ENCODE data around the gene KRT84. TPM values are rescaled to one million over a fixed set of nuclear protein-coding genes. Genes with fewer than 3 reads are reported as not detected.
"Not testable (repeated sequence)": the region's sequence is repeated elsewhere in the genome, so short reads cannot be mapped to it uniquely, and the experiment has no call there.

Gene KRT84
- total RNA-seq, 1 donor from 2014 or later = not detected

DNA sequence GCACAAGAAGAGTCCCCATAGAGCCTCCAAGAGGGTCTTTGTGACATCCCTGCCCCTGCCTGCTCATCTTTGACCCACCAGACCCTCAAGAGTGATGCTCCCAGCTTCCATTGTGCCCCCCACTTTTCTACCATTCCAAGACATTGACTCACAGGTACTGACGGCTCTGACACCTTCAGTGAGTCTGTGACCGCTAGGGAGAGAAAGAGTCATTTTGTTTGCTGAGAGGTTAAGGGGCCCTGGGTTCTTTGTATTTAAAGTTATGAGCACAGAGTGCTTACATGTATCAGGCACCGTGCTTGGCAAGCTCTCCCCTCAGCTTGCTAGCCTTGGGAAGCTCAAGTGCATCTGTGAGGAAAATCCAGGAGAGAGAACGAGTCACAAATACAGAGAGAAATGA lies 27.8 kb upstream of the KRT84 start:
- no peak for DNase-seq (ENCODE audit: low read depth, low spot score)

DNA sequence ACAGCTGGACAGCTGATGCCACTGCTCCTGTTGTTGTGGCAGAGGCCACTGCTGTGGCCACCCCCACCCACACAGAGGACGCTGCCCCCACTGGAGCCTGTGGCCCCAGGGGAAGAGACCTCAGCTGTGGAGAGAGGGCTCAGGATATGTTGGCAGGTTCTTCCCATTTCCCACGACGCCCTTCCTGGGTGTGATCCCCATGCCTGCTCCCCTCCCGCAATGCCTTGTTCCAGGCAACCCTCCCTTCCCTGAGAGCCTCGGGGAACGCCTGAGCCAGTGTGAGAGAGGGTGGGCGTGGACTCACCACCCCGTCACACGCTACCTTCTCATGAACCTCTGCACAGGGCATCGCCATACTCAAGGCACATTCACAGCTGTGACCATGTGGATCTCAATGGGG lies 26.4 kb upstream of the KRT84 start:
- no peak for DNase-seq (ENCODE audit: low read depth, low spot score)

DNA sequence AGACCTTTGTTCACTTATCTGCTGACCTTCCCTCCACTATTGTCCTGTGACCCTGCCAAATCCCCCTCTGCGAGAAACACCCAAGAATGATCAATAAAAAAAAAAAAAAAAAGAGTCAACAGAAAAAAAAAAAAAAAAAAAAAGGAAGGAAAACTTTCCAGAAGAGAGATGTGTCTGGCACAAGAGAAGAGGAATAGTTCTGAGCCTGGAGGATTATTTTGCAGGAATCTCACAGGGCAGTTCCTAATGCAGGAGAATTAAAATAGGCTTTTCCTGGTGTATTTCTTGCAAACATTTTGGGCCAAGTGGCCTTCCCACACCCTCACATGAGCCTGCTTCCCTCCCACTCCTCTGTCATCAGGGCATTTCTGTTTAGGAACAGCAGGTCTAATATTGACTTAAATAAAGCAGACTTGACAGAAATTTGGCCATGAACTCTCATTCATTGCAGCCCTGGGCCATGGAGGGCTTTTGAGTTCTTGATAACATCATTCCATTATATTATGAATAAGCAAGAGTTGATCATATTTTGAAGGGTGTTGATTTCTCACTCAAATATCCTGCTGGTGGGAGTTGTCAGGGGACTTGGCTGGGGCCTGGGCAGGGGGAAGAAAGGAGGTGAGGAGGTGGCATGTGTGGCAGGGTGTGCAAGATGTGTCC lies 25.3 kb upstream of the KRT84 start:
- DNase-seq (ENCODE audit: low read depth, low spot score) = not testable (repeated sequence)

DNA sequence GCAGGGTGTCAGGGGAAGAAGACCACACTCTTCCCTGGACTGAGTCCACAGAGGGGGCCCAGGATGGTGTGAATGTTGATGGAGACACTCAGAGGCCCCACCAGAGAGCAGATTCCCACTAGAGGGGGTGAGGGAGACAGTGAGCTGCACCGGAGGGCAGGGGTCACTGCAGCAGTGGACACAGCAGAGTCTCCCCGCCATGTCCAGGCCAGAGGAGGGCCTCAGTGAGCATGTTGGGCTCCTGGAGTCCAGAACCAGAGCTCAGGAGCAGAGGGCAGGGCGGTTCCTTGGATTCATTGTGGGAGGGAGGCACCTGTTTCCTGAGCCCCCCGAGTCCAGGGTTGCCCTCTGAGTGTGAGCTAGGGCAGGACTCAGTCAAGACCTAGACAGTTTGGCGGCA lies 22.5 kb upstream of the KRT84 start:
- DNase-seq (ENCODE audit: low read depth, low spot score) = no peak

DNA sequence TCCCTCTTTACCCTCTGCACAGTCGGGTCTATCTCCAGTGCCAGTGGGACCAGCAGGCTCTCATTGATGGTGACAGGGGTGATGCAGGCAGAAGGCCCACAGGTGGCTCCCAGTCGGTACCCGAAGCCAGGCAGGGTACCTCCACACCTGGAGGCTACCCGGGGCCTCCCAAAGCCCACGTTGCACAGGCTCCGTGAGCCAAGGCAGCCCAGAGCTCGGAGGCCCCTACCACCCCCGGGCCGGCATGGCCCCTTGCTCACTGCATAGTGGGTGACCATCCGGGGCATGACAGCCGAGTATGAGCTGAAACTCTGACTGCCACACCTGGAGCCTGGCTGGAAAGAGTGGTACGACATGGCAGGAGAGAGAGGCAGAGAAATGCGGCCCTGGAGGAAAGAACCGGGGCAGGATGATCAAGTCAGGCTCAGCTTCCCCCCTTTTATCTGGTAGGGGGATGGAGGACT lies 20.5 kb upstream of the KRT84 start, which contains the start of gene KRT82:
Gene KRT82 (minus strand): TSS at position 414 of the 464 bp plus-strand sequence. CDS start 58 bp downstream, at position 356.
- DNase-seq (ENCODE audit: low read depth, low spot score) = no peak

DNA sequence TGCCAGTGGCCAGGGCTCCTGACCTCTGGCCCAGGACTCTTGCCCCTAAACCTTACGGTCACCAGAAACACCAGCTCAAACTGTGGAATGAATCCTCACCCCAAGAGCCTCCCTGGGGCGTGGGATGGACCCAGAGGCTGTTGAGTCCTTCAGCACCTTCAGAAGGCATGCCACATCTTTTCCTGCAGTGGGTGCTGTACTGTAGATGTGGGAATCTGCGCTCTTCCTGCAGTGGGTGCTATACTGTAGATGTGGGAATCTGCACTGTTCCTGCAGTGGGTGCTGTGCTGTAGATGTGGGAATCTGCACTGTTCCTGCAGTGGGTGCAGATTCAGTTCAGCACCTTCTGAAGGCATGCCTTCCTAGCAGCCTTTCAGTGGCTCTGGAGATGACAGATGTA lies 19.5 kb upstream of the KRT84 start:
- DNase-seq (ENCODE audit: low read depth, low spot score) = no peak

DNA sequence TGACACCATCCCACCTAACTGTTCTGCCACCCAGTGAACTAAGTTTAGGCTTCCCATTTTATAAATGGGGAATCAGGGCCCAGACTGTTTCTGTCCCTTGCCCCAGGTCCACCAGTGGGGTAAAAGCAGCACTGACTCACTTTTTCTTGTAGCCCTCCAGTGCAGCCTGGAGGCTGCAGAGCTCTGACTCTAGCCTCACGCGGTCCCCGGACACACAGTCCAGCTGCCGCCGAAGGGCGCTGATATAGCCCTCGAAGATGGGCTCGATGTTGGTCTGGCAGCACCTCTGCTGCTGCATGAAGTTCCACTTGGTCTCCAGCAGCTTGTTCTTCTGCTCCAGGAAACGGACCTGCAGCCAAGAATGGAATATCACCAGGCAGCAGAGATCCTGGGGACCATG lies 18.1 kb upstream of the KRT84 start:
- DNase-seq (ENCODE audit: low read depth, low spot score) = no peak

DNA sequence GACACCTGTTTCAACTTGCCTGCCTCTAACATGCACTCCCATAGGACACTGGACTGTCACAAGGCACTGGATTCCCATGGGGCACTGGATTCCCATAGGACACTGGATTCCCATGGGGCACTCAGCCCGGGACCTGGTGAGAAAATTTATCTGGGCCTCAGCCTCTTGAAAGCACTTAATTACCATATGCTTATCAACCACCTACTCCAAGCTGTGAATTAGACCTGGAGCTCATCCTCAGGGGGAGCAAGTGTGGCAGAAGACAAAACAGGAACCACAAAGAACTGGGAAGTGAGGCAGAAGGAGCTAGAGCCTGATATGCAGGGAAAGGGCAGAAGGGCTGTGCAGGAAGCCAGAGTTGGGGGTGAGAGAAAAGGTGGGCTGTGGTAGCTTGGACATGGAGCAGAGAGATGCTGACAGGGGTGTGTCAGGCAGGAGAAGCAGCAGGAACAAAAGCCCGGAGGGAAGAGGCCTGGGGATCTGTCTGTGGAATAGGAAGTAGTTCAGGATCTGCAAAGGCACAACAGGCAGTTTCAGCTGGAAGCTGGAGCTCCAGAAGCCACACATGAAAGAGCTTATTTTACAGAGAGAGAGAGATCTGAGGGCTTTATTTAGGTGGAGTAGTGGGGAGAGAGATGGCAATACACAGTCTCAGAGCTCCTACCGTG lies 17.6 kb upstream of the KRT84 start:
- DNase-seq (ENCODE audit: low read depth, low spot score) = no peak

DNA sequence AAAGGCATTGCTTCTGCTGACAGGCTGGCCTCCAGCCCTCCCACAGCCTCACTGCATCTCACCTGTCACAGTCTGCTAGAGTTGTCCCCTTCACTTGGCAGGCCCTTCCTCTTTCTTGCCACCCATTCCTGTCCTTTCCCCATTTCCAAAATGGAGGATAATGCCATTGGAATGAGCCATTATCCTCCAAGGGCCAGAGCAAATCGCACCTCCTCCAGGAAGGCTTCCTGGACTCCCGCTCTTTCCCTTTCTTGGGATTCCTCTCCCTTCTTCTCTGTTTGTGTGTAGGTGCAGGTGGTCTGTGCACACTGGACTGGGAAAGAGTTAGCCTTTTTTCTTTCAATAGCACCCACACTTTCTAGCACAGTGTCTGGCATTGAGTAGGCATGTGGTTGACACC lies 16.9 kb upstream of the KRT84 start:
- DNase-seq (ENCODE audit: low read depth, low spot score) = no peak

DNA sequence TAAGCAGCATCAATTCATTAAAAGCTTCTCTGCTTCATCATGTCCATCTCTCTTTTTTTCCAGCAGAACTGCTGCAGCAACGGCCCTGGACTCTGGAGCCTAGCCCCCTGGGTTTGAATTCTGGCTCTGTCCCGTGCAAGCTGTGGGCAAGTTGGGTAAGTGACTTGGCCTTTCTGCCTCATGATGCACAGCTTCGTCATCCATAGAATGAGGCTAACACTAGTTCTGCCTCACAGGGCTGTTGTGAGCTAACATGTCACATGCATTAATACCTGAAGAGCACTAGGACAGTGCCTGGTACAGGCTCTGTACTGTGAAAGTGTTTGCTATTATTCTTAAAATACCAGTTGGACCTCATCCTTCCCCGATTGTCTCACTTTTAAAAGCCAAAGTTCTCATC lies 16.5 kb upstream of the KRT84 start:
- no peak for DNase-seq (ENCODE audit: low read depth, low spot score)

DNA sequence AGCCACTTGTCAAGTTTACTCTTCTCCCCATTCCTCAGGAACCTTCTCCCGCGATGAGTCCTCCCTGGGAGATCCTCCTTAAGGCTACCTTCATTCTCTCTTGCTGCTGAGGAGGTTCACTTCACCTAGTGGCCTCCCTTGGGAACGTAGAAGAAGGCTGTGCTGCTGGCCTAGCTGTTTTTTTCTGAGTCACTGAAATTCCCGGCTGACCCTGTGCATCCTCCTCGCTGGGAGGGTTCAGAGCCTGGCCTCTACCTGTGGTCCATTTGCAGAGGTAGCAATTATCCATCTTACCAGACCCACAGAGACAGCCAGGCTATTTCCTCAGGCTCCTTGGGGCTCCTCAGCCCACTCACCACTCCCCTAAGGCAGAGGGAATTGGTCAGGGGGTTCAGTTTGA lies 16.1 kb upstream of the KRT84 start:
- DNase-seq (ENCODE audit: low read depth, low spot score) = no peak

DNA sequence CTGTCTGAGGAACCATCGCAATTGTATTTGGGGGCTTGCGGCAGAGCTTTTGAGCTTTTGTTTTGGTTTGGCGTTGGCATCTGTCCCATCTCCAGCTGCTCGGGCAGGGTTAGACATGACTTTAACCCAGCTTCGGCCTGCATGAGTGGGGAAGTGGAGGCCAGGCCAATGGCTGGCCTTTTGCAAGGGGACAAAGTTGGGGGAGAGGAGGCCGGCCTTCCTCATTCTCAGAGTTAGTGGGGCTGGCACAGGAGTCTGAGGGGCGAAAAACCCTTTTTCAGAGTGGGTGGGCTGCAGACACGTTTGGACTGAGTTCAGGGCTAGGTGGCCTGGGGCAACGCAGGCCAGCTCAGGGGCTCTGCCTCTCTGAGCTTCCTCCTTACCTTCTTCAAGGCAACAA lies 15.5 kb upstream of the KRT84 start:
- no peak for DNase-seq (ENCODE audit: low read depth, low spot score)

DNA sequence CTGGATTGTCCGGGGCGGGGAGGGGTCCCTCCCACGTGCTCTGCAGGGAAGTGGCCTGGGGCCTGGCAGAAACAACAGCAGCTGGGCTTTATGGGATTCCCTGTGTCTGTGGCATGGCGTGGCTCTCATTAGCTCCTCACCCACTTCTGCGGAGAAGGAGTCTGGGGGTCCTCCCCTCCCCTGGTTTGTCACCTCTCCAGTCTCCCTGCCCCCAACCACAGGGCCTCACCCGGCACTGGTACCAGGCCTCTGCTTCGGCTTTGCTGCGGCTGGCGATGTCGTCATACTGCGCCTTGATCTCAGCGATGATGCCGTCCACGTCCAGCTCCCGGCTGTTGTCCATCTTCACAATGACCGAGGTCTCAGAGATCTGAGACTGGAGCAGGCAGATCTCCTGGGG lies 14.3 kb upstream of the KRT84 start:
- no peak for DNase-seq (ENCODE audit: low read depth, low spot score)

DNA sequence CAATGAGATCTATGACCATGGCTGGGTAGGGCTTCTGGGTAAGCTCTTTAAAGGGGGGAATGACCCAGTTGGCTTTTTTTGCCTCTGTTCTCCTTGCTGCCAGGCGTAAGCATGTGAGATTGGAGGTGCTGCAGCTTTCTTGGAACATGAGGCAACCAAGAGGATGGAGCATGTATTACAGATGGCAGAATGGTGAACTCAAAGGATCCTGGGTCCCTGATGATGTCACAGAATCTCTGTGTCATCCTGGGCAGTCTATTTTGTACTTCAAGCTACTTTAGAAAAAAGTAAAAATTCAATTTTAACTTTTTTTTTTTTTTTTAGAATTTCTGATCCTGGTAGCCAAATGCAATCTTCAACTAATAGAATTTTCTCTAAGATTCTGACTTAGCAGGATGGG lies 12.7 kb upstream of the KRT84 start:
- DNase-seq (ENCODE audit: low read depth, low spot score) = no peak

DNA sequence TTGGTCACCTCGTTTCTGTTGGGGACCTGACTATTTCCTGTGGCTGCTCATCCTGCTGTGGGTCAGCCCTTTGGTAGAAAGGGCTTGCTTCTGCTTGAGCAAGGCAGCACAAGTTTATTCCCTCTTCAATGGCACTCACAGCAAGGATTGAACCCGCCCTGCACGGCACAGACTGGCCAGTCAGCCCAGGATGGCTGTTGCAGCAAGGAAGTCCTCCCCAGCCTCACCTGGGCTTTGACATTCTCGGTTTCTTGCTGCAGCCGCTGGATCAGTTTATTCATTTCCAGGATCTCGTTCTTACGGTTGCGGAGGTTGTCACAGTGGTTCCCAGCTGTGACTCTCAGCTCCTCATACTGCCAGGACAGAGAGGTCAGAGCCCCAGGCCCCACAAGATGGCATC lies 11.2 kb upstream of the KRT84 start:
- no peak for DNase-seq (ENCODE audit: low read depth, low spot score)

DNA sequence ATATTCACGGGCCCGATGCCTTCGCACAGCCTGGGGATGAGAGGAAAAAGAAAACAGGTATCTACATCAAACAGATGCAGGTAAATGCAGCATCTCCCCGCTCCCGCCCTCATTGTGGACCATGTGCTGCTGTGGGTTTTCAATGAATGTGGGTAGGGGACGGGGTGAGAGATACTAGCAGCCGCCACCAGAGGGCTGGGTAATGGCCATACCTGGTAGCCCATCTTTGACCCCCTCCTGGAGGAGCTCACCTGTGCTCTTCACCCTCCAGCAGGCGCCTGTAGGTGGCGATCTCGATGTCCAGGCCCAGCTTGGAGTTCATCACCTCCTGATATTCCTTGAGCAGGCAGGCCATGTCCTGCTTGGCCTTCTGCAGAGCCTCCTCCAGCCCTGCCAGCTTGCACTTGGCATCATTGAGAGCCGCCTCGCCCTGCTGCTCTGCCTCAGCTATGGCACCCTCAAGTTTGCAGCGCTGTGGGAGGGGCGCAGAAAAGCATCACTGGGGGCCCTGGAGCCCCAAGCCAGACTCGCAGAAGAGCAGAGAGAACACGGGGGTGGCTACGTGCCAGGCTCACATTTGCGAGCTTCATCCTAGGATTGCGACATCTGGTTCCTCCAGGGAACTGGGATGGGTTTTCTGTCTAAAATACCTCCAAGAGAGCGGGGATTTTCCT lies 10.4 kb upstream of the KRT84 start:
- no peak for DNase-seq (ENCODE audit: low read depth, low spot score)

DNA sequence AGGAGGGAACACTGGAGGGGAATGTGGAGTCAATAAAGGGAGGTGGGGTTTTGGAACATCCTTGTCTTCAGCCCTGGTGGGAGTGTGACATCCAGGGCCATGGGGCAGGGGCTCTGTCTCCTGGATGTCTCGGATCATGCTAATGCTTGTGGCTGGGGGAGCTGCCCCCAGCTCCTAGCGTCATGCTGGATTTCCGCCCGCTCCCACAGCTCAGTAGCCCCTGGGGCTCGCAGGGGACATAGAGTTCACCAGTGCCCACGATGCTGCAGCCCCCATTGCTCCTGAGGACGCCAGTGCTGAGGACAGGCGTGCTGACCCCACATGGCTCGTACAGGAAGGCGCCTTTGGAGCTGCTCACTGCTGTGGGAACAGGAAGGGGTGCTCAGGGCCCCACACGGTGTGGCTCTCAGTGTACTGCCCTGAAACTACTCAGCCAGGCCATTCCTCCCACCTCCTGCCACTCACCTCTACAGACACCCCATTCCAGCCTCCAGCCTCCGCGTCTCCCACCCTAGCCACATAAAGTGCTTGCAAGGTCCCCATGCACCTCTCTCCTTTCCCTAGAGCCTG lies 9.5 kb upstream of the KRT84 start:
- DNase-seq (ENCODE audit: low read depth, low spot score) = no peak

DNA sequence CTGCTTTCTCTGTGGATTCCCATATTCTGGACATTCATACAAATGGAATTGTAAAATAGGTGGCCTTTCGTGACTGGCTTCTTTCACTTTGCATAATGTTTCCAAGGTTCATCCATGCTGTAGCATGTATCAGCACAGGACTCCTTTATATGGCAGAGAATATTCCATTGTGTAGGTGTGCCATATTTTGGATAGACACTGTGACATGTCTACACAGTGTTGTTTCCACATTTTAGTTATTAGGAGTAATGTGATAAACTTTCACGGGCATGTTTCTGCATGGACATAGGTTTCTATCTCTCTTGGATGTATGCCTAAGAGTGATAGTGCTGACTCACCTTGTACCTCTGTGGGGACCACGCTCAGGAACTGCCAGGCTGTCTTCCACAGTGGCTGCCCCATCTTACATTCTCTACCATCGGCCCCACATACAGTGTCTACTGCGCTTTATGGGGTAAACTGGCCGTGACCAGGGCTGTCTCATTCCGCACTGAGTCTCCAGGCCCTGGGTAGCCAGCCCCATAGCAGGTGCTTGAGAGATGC lies 7.1 kb upstream of the KRT84 start:
- no peak for DNase-seq (ENCODE audit: low read depth, low spot score)

DNA sequence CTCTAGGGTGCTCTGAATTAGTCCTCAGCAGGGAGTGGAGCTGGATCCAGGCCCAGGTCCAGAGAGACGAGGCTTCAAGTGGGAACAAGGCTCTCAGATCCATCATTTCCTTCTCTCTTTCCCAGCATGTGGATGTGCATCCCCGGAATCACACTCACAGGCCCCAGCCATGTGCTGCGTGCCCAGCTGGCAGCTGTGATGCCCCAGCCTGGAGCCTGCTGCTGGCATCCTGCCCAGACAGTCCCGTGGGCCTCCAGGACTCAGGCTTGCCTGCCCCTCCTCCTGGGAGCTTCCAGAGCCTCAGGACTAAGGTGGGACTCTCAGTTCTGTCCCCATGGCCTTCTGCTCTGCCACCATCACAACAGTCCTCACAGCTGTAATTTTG lies 6.2 kb upstream of the KRT84 start:
- no peak for DNase-seq (ENCODE audit: low read depth, low spot score)

DNA sequence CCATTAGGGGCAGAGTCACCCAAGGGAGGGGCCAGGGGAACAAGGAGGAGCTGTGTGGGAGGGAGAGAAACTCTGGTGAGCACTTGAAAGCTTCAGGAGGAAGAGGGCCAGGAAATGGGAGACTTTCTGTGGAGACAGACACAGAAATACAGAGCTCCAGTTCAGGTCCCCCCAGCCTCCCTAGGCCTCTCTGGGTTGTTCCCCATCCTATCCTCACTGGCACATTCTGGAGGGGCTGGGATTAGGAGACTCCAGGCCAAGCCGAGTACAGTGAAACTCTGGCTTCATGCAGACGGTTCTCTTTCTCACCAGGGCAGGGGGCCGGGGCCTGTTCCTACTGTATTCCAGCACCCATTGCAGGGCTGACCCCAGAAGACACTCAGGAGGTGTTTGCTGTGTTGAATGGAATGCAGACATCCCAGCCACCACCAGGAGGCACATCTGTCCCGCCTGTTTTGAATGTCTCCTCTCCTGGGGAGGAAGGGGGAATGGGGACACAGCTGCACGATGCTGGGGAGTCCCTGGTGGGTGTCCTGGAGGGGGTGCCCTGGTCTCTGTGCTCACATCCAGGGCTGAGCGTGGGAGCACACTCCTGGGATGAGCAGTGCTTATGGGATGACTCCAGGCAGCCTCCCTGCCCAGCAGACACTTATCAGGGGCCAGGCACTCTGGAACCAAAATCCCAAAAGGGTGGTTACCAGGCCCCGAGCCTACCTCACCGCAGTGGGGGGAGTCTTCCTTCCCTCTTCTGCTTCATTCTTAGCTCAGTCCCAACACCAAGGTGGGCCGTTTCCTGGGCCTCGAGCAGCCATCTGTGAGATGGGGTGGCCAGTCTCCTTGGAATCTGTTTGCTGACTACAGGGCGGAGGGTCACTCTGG lies 5.5 kb upstream of the KRT84 start:
- DNase-seq (ENCODE audit: low read depth, low spot score) = no peak

Measured in pulmonary artery endothelial cell (primary cell).